GM21737 (cell line): ENCODE measurements around the gene NTN1.

Experiments
- ATAC-seq: cut with Tn5 transposase; IDR thresholded peaks from one replicate; pipeline ENCODE4 v1.9.1; 2021; ENCODE audit warnings: mild to moderate bottlenecking, moderate library complexity; ENCODE audit not compliant: unreplicated experiment

NTN1 gene

DNA sequence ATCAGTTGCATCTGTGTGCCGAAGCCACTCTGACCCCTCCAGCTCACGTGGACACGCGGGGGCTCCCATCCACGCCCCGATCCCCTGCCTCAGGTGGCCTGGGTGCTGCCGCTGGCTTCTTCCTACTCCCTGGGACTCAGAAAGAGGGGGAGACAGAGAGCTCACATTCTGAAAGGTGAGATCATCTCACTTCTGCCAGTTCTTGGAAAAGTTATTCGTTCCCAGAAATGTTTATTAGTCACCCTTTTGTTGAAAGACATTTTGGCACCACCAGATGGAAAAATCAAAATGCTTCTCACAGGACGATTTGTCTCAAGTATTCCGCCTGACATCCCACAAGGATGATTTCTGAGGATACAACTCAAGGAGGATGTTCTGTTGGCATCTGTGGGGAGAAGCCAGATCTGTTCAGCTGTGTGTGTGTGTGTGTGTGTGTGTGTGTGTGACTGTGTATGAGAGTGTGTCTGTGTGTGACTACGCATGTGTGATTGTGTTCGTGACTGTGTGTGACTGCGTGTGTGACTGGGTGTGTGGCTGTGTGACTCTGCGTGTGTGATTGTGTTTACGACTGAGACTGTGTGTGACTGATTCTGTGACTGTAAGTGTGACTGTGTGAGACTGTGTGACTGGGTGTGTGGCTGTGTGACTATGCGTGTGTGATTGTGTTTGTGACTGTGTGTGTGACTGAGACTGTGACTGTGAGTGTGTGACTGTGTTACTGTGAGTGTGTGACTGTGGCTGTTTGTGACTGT, 207.3 kb downstream of the NTN1 start:
- ATAC-seq = no peak

GRCh38 chr17:9229160-9229825, 208.0 kb downstream of the NTN1 start:
- no peak for ATAC-seq

DNA sequence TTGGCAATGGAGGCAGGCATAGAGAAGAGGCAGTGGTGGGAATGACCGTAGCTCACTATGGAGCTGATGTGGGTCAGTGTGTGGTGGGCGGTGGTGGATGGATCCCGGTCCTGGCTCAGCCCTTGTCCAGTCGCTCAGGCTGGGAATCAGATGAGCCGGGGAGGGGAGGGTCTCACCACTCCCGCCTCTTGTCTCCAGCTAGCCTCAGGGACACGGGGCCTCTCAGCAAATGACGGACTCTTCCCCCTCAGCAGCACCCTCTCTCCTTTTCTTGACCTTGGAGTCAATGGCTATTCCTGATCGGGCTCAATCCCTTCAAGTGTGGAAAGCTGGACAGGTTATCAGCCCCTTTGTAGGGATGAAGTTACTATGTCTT, 208.5 kb downstream of the NTN1 start:
- no peak for ATAC-seq

DNA sequence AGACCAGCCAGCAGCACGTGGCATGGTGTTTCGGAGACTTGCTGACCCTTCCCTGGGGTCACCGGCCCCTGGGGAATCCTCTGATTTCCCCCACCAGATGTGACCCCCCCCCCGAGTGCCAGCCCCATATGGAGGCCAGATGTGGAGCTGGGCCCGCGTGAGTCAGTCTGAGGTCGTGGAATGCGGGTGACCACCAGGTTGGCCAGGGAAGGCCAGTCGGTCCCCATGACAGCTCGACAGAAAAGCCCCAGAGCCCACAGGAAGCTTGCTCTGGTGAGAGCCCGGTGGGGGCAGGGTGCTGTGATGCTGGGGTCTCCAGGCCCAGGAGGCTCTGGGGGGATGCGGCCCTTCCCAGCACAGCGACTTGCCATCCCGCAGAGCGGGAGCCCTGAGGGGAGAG, 209.0 kb downstream of the NTN1 start:
- no peak for ATAC-seq

DNA sequence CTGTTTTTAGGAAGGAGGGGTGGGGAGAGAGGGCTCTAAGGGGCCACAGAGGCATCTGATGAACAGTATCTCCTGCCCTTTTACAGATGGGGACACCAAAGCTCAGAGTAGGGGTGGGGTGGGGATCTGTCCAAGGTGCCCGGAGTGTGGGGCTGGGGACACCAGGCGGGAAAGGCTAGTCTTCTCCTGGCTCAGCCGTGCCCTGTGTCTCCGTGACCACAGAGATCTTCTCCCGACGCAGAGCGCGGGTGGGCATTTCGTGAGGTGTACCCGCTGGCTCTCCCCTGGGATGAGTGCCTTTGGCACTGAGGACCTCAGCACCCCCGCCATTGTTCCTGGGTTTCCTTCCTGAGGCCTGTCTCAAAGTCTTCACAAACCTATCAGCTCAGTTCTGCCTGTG, 209.6 kb downstream of the NTN1 start:
- ATAC-seq = no peak

- no peak for ATAC-seq
These were observed 210.3 kb downstream of the NTN1 start for GRCh38 chr17:9231449-9232154.

DNA sequence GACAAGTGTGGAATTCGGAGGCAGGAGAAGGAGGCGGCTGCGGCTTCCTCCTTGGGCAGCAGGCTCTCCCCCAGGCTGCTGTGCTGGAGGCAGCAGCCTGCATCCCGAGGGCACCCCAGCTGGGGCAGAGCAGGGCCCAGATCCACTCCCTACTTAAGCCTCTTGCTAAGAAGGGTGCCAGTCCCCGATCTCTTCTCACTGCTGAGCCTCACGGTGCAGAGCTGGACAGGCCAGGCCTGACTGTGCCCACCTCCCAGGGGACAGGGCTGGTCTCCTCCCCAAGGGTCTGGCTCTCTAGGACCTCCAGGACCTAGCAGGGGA, 210.8 kb downstream of the NTN1 start:
- no peak for ATAC-seq

GRCh38 chr17:9232591-9233270, 211.4 kb downstream of the NTN1 start:
- ATAC-seq = no peak

DNA sequence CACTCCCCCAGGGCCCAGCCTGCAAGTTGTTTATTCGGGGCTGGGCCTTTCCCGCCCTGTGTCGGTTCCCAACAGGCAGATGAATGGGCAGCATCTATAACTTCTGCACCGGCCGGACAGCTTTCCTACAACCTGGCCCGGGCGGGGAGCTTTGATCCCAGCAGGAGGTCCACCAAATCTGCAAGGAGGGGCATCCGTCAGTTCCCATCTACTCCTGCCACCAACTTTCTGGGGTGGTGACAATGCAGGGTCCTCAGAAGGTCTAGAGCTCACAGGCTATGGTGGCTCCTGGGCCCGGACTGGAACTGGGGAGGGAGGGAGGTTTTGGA, 211.9 kb downstream of the NTN1 start:
- ATAC-seq = no peak

GRCh38 chr17:9233761-9234160, 212.5 kb downstream of the NTN1 start:
- no peak for ATAC-seq

- no peak for ATAC-seq
These were observed 213.2 kb downstream of the NTN1 start for GRCh38 chr17:9234389-9234945.

- ATAC-seq = no peak
These were observed 214.0 kb downstream of the NTN1 start for GRCh38 chr17:9235346-9235745.

- no peak for ATAC-seq
These were observed 215.2 kb downstream of the NTN1 start for GRCh38 chr17:9236286-9237052.

DNA sequence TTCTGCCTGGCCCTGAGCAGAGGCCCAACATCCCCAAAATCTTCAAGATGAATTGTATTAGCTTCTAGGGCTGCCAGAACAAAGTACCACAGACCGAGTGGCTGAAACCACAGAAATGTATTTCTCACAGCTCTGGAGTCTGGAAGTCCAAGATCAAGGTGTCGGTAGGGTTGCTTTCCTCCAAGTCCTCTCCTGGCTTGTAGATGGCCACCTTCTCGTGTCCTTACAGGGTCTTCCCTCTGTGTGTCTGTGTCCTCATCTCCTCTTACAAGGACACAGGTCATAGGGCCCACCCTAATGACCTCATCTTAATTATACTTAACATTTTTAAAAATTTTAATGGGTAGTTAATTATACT, 215.7 kb downstream of the NTN1 start:
- no peak for ATAC-seq

DNA sequence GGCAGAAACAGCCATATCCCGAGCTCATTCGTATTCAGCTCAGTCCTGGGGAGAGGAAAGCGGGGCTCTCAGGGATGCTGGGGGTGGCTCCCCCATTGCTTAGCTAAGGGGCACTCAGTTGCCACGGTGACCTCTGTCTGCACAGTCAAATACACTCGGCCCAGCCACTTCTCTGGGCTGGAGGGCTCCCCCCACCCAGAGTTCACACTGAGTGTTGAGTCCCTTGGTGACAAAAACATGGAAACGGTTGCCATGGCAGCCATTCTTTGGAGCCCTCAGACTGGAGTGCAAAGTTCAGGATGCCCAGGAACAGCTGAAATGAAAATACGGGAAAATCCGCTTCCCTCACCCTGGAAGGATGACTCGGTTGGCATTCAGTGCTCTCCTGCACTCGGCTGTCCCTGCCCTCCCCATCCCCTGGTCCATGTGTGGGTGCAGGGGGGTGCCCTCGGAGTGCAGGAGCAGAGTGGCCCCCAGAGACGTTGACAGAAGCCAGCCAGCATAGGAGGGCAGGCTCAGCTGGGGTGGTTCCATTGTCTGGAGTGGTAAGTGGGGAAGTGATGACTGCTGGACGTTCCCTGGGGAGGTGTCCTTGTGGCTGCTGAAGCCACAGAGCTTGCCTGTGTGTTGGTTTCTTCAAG, 216.5 kb downstream of the NTN1 start:
- no peak for ATAC-seq

- ATAC-seq = no peak
These were observed 217.3 kb downstream of the NTN1 start for GRCh38 chr17:9238340-9239245.

- no peak for ATAC-seq
These were observed 218.0 kb downstream of the NTN1 start for GRCh38 chr17:9239246-9239792.

GRCh38 chr17:9239793-9240658, 218.7 kb downstream of the NTN1 start:
- ATAC-seq = no peak
